HFF-Myc (cell line): ENCODE results near the gene KIAA0319L.
A peak's percentile ranks its signal among the peaks of the same experiment; 100 is the strongest.

ENCODE experiments used
- DNase-seq: peaks from one replicate; pipeline ENCODE4 v3.0.0-alpha.2; 2011; ENCODE audit warnings: low read depth; ENCODE audit errors: extremely low read depth
- H3K4me3 ChIP-seq: replicated peaks from 2 replicates; pipeline ENCODE4 v1.5.1; 2011; ENCODE audit warnings: low read depth, mild to moderate bottlenecking, control low read depth, low read length
- CTCF ChIP-seq: IDR thresholded peaks from 2 replicates; pipeline ENCODE4 v1.5.1; 2012; ENCODE audit warnings: mild to moderate bottlenecking, low read depth, low read length, control low read depth; ENCODE audit errors: missing control alignments

KIAA0319L gene

GRCh38 chr1:35563166-35563565 is 6.0 kb upstream of the KIAA0319L start:
- TF ChIP-seq CTCF, result no peak
- no peak for DNase-seq
- no peak overlapping the region for H3K4me3 ChIP-seq

GRCh38 chr1:35561972-35562680 is 4.9 kb upstream of the KIAA0319L start:
- no peak for TF ChIP-seq CTCF
- DNase-seq, result no peak
- H3K4me3 ChIP-seq, result no peak overlapping the region

GRCh38 chr1:35561297-35561971 is 4.2 kb upstream of the KIAA0319L start:
- H3K4me3 ChIP-seq, result peak overlapping the region; percentile 17; the same call in 1 of the 2 replicates
- DNase-seq, result no peak
- TF ChIP-seq CTCF, result no peak

- peak overlapping the region; percentile 17; the same call in 1 of the 2 replicates for H3K4me3 ChIP-seq
- TF ChIP-seq CTCF, result no peak
- DNase-seq, result no peak
Measured at GRCh38 chr1:35560256-35561225, 3.3 kb upstream of the KIAA0319L start.

- DNase-seq, result no peak
- peak overlapping the region; percentile 79 for H3K4me3 ChIP-seq
- no peak for TF ChIP-seq CTCF
Measured at GRCh38 chr1:35559317-35559944, 2.2 kb upstream of the KIAA0319L start.
